ENCODE data around the gene AP4E1.
A peak's percentile ranks its signal among the peaks of the same experiment; 100 is the strongest.
"Not testable (repeated sequence)": the region's sequence is repeated elsewhere in the genome, so short reads cannot be mapped to it uniquely, and the experiment has no call there.

AP4E1 gene

DNA sequence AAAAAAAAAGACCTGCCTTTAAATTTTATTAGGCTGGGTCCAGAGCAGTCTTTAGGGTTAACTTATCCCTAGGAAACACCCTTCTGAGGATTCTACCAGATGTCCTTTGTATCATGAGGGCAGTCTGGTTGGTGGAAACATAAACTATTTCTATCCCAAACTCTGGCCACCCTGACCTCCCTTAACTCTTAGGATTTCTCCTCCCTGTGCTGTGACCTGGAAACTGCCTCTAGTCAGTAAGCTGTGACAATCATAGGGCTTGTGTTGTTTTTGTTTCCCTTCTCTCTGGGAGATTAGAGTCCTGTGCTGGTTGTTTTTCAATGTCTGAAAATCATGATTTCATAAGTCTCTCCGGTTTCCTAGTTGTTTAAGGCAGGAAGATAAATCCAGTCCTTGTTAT lies 108.1 kb downstream of the AP4E1 start:
- Histone ChIP-seq H3K4me3 (ENCODE audit: low read depth, low read length) (no peak overlapping the region), H3K79me2 (ENCODE audit: control insufficient read depth, insufficient read depth, low read length, unreplicated experiment) (no peaks in the 10 kb centered on the region), H2AFZ (ENCODE audit: low read length, unreplicated experiment) (no peak overlapping the region), H3K27me3 (ENCODE audit: insufficient read depth, low read length) (no peaks in the 10 kb centered on the region), H3K27ac (ENCODE audit: low read depth, low read length) (no peak overlapping the region), H3K4me1 (ENCODE audit: control insufficient read depth, insufficient read depth, low read length, unreplicated experiment) (no peaks in the 10 kb centered on the region), H3K36me3 (ENCODE audit: insufficient read depth, low read length) (peaks cover 7% of the 10 kb centered on the region; the same call in 1 of the 2 replicates)

- H3K4me3 ChIP-seq (ENCODE audit: low read depth, low read length) = no peak overlapping the region
- H3K4me1 ChIP-seq (ENCODE audit: control insufficient read depth, insufficient read depth, low read length, unreplicated experiment) = no peaks in the 10 kb centered on the region
- no peaks in the 10 kb centered on the region for H3K27me3 ChIP-seq (ENCODE audit: insufficient read depth, low read length)
- no peaks in the 10 kb centered on the region for H3K79me2 ChIP-seq (ENCODE audit: control insufficient read depth, insufficient read depth, low read length, unreplicated experiment)
- H3K36me3 ChIP-seq (ENCODE audit: insufficient read depth, low read length) = peaks cover 3% of the 10 kb centered on the region; the same call in 1 of the 2 replicates
- H2AFZ ChIP-seq (ENCODE audit: low read length, unreplicated experiment) = no peak overlapping the region
- H3K27ac ChIP-seq (ENCODE audit: low read depth, low read length) = no peak overlapping the region
Measured at GRCh38 chr15:51022206-51022605, 113.7 kb downstream of the AP4E1 start.

- H3K27me3 ChIP-seq (ENCODE audit: insufficient read depth, low read length) = no peaks in the 10 kb centered on the region
- H3K4me3 ChIP-seq (ENCODE audit: low read depth, low read length) = no peak overlapping the region
- H3K79me2 ChIP-seq (ENCODE audit: control insufficient read depth, insufficient read depth, low read length, unreplicated experiment) = no peaks in the 10 kb centered on the region
- H3K27ac ChIP-seq (ENCODE audit: low read depth, low read length) = no peak overlapping the region
- no peaks in the 10 kb centered on the region for H3K4me1 ChIP-seq (ENCODE audit: control insufficient read depth, insufficient read depth, low read length, unreplicated experiment)
- H3K36me3 ChIP-seq (ENCODE audit: insufficient read depth, low read length) = peaks cover 3% of the 10 kb centered on the region; the same call in 1 of the 2 replicates
- H2AFZ ChIP-seq (ENCODE audit: low read length, unreplicated experiment) = no peak overlapping the region
Measured at GRCh38 chr15:51023499-51023898, 115.0 kb downstream of the AP4E1 start.

- Histone ChIP-seq H3K36me3 (ENCODE audit: insufficient read depth, low read length) (no peaks in the 10 kb centered on the region), H3K4me3 (ENCODE audit: low read depth, low read length) (no peak overlapping the region), H2AFZ (ENCODE audit: low read length, unreplicated experiment) (no peak overlapping the region), H3K27ac (ENCODE audit: low read depth, low read length) (no peak overlapping the region), H3K79me2 (ENCODE audit: control insufficient read depth, insufficient read depth, low read length, unreplicated experiment) (no peaks in the 10 kb centered on the region), H3K27me3 (ENCODE audit: insufficient read depth, low read length) (no peaks in the 10 kb centered on the region), H3K4me1 (ENCODE audit: control insufficient read depth, insufficient read depth, low read length, unreplicated experiment) (peaks cover 1% of the 10 kb centered on the region)
Measured at GRCh38 chr15:51024735-51025453, 116.4 kb downstream of the AP4E1 start.

DNA sequence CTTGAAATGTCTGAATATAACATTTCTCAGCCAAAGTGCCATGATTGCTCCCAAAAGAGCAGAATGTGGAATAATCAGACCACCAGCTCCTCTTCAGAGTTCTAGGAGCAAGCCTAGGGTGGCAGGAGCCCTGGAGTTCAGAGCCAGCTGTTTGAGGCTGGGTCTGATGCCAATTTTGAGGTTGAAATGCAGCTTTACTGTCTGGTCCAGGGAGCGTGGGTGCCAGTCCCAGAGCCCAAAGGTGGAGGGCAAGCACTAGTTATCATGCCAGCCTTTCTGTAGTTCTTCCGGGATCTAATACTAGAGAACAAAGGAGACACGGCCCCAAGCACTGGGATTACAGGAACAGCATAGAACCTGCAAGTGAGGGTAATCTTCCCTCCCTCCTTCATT lies 117.0 kb downstream of the AP4E1 start:
- no peaks in the 10 kb centered on the region for H3K27me3 ChIP-seq (ENCODE audit: insufficient read depth, low read length)
- H3K36me3 ChIP-seq (ENCODE audit: insufficient read depth, low read length) = no peaks in the 10 kb centered on the region
- H2AFZ ChIP-seq (ENCODE audit: low read length, unreplicated experiment) = no peak overlapping the region
- no peak overlapping the region for H3K4me3 ChIP-seq (ENCODE audit: low read depth, low read length)
- no peaks in the 10 kb centered on the region for H3K79me2 ChIP-seq (ENCODE audit: control insufficient read depth, insufficient read depth, low read length, unreplicated experiment)
- H3K27ac ChIP-seq (ENCODE audit: low read depth, low read length) = no peak overlapping the region
- H3K4me1 ChIP-seq (ENCODE audit: control insufficient read depth, insufficient read depth, low read length, unreplicated experiment) = peaks cover 7% of the 10 kb centered on the region

GRCh38 chr15:51030649-51031316 lies 122.3 kb downstream of the AP4E1 start:
- peaks cover 16% of the 10 kb centered on the region for H3K4me1 ChIP-seq (ENCODE audit: control insufficient read depth, insufficient read depth, low read length, unreplicated experiment)
- peak overlapping the region; percentile 68 for H2AFZ ChIP-seq (ENCODE audit: low read length, unreplicated experiment)
- H3K27me3 ChIP-seq (ENCODE audit: insufficient read depth, low read length) = no peaks in the 10 kb centered on the region
- H3K4me3 ChIP-seq (ENCODE audit: low read depth, low read length) = no peak overlapping the region
- H3K36me3 ChIP-seq (ENCODE audit: insufficient read depth, low read length) = no peaks in the 10 kb centered on the region
- no peaks in the 10 kb centered on the region for H3K79me2 ChIP-seq (ENCODE audit: control insufficient read depth, insufficient read depth, low read length, unreplicated experiment)
- H3K27ac ChIP-seq (ENCODE audit: low read depth, low read length) = peak overlapping the region; percentile 87

DNA sequence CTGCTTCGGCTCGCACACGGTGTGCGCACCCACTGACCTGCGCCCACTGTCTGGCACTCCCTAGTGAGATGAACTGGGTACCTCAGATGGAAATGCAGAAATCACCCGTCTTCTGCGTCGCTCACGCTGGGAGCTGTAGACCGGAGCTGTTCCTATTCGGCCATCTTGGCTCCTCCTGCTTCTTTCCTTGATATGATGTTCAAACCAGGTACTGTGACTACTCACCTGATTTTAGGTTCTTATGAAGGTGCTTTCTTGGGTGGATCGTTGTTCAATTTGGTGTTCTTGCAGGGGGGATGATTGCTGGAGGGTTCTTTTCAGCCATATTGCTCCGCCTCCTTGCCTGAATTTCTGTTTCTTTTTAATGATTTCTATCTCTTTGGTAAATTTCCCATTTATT lies 129.0 kb downstream of the AP4E1 start:
- not testable (repeated sequence) for H2AFZ ChIP-seq (ENCODE audit: low read length, unreplicated experiment); H3K4me3 ChIP-seq (ENCODE audit: low read depth, low read length)

DNA sequence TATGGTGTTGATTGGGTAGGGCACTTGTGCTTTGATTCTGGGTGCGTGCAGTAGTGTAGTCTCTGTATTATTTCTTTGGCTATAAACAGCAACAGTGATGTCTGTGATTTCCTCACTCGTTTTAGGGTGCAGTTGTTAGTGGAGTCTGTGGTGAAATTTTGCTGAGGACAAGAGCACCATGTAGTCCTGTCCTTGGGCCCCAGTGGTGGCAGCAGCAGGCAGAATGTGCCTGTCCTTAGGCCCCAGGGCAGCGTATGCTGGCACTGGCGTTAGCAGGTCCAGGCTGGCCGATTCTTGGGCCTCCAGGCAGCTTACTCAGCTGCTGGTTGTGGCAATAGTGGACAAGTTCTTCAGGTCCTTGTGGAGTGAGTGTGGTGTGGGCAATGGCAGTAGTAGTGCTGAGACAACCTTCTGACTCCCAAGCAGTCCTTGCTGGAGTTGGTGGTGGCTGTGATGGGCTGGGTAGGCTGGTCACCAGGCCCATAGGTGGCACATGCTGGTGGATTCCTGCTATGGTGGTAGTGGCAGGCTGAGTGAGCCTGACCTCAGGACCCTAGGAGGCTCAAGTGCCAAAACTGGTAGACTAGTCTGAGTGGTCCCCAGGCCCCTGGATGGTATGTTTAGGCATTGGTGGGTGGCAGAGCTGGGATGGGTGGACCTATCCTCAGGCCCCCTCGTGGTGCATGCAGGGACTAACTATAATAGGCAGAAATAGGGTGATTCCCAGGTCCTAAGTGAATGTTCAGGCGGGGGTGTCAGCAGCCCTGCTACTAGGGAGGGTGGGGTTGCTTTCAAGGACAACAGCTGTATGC lies 129.9 kb downstream of the AP4E1 start:
- no peaks in the 10 kb centered on the region for H3K4me1 ChIP-seq (ENCODE audit: control insufficient read depth, insufficient read depth, low read length, unreplicated experiment)
- no peaks in the 10 kb centered on the region for H3K27me3 ChIP-seq (ENCODE audit: insufficient read depth, low read length)
- no peak overlapping the region for H3K4me3 ChIP-seq (ENCODE audit: low read depth, low read length)
- H3K27ac ChIP-seq (ENCODE audit: low read depth, low read length) = no peak overlapping the region
- H3K79me2 ChIP-seq (ENCODE audit: control insufficient read depth, insufficient read depth, low read length, unreplicated experiment) = no peaks in the 10 kb centered on the region
- no peaks in the 10 kb centered on the region for H3K36me3 ChIP-seq (ENCODE audit: insufficient read depth, low read length)
- H2AFZ ChIP-seq (ENCODE audit: low read length, unreplicated experiment) = no peak overlapping the region

More for the DNA sequence above, 129.0 kb downstream of the AP4E1 start:
- not testable (repeated sequence) for H3K27ac ChIP-seq (ENCODE audit: low read depth, low read length); H3K4me1 ChIP-seq (ENCODE audit: control insufficient read depth, insufficient read depth, low read length, unreplicated experiment); H3K79me2 ChIP-seq (ENCODE audit: control insufficient read depth, insufficient read depth, low read length, unreplicated experiment); H3K36me3 ChIP-seq (ENCODE audit: insufficient read depth, low read length); H3K27me3 ChIP-seq (ENCODE audit: insufficient read depth, low read length)

- no peak overlapping the region for H3K27ac ChIP-seq (ENCODE audit: low read depth, low read length)
- H3K4me1 ChIP-seq (ENCODE audit: control insufficient read depth, insufficient read depth, low read length, unreplicated experiment) = no peaks in the 10 kb centered on the region
- no peaks in the 10 kb centered on the region for H3K36me3 ChIP-seq (ENCODE audit: insufficient read depth, low read length)
- no peaks in the 10 kb centered on the region for H3K27me3 ChIP-seq (ENCODE audit: insufficient read depth, low read length)
- no peak overlapping the region for H2AFZ ChIP-seq (ENCODE audit: low read length, unreplicated experiment)
- H3K4me3 ChIP-seq (ENCODE audit: low read depth, low read length) = no peak overlapping the region
- no peaks in the 10 kb centered on the region for H3K79me2 ChIP-seq (ENCODE audit: control insufficient read depth, insufficient read depth, low read length, unreplicated experiment)
Measured at GRCh38 chr15:51038974-51039319, 130.5 kb downstream of the AP4E1 start.

DNA sequence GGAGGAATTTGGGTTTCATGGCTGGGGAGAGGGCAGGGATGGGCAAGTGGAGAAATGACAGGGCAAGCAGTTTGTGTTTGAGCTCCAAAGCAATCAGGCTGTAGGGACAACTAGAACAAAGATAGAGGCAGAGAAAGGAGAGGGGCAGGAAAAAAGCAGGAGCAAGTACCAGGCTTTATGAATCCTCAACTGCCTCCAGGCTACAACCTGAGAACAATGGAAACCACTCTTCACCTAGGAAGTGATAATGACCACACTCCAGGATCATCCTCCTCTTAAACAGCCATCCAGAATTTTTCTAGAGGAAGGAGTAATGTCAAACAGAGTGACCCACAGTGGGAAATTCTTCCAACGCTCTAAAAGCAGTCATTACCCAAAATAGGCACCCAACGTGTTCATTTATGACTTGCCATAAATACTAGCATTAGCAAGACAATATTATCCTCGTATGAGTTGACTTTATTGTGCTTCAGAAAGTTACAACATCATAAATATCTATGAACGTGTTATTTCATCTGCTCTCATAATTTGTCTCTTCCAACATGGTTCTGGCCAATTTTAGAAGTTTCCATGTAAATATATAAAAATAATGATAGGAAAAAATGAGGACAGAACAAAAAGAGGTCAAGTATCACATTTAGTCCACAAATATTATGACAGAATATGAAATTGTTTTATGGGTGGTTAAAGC lies 135.7 kb downstream of the AP4E1 start:
- Histone ChIP-seq H3K4me1 (ENCODE audit: control insufficient read depth, insufficient read depth, low read length, unreplicated experiment) (peaks cover 12% of the 10 kb centered on the region), H3K27me3 (ENCODE audit: insufficient read depth, low read length) (no peaks in the 10 kb centered on the region), H3K27ac (ENCODE audit: low read depth, low read length) (no peak overlapping the region), H3K36me3 (ENCODE audit: insufficient read depth, low read length) (no peaks in the 10 kb centered on the region), H3K79me2 (ENCODE audit: control insufficient read depth, insufficient read depth, low read length, unreplicated experiment) (no peaks in the 10 kb centered on the region), H2AFZ (ENCODE audit: low read length, unreplicated experiment) (no peak overlapping the region), H3K4me3 (ENCODE audit: low read depth, low read length) (no peak overlapping the region)
